Smooth muscle cell (in vitro differentiated cells): ENCODE data around the gene AARSD1. TPM values are rescaled to one million over a fixed set of nuclear protein-coding genes. Genes with fewer than 3 reads are reported as not detected.
"Not testable (repeated sequence)": the region's sequence is repeated elsewhere in the genome, so short reads cannot be mapped to it uniquely, and the experiment has no call there.

ENCODE experiments used
- DNase-seq: peaks from one replicate; lab custom pipeline; 2025; ENCODE audit not compliant: unreplicated experiment; lab: John Stamatoyannopoulos, UW
- H2AFZ ChIP-seq: fragments of 200-600 bp; sonication (generic); 2 replicates; pipeline ENCODE4 v1.6.0; 2016; ENCODE audit warnings: antibody characterized with exemption, low read depth, mild to moderate bottlenecking
- H3F3A ChIP-seq: fragments of 200-600 bp; sonication (generic); 2 replicates; pipeline ENCODE4 v1.6.0; 2017; ENCODE audit warnings: antibody characterized with exemption, low read depth
- H3K27ac ChIP-seq: fragments of 200-600 bp; sonication (generic); 2 replicates; pipeline ENCODE4 v1.5.1; 2016; ENCODE audit warnings: low read depth, mild to moderate bottlenecking
- H3K27me3 ChIP-seq: fragments of 200-600 bp; sonication (generic); 2 replicates; pipeline ENCODE4 v1.6.1; 2016; ENCODE audit warnings: low read depth, mild to moderate bottlenecking
- H3K36me3 ChIP-seq: fragments of 200-600 bp; sonication (generic); 2 replicates; pipeline ENCODE4 v1.5.1; 2016; ENCODE audit warnings: low read depth
- H3K4me1 ChIP-seq: fragments of 200-600 bp; sonication (generic); 2 replicates; pipeline ENCODE4 v1.5.1; 2016; ENCODE audit warnings: low read depth
- H3K4me2 ChIP-seq: fragments of 200-600 bp; sonication (generic); 2 replicates; pipeline ENCODE4 v1.6.0; 2016; ENCODE audit warnings: mild to moderate bottlenecking
- H3K4me3 ChIP-seq: fragments of 200-600 bp; sonication (generic); 2 replicates; pipeline ENCODE4 v1.5.1; 2016; ENCODE audit warnings: mild to moderate bottlenecking
- H3K79me2 ChIP-seq: fragments of 200-600 bp; sonication (generic); 2 replicates; pipeline ENCODE4 v1.6.0; 2016; ENCODE audit warnings: low read depth, mild to moderate bottlenecking
- H3K9ac ChIP-seq: fragments of 200-600 bp; sonication (generic); 2 replicates; pipeline ENCODE4 v1.6.0; 2016; ENCODE audit warnings: low read depth
- H3K9me3 ChIP-seq: fragments of 200-600 bp; sonication (generic); replicated peaks from 2 replicates; pipeline ENCODE4 v1.5.1; 2016; ENCODE audit warnings: low read depth
- H4K20me1 ChIP-seq: fragments of 200-600 bp; sonication (generic); 2 replicates; pipeline ENCODE4 v1.6.0; 2016; ENCODE audit warnings: low read depth
- CTCF ChIP-seq: fragments of 200-600 bp; sonication (generic); IDR thresholded peaks from 2 replicates; pipeline ENCODE4 v1.5.1; 2017; ENCODE audit warnings: borderline replicate concordance, mild to moderate bottlenecking, antibody characterized with exemption; ENCODE audit not compliant: insufficient read depth, poor library complexity, severe bottlenecking
- WGBS: methylation state at CpG from one replicate; pipeline ENCODE4 v1.1.7; 2016; ENCODE audit warnings: low lambda C conversion rate; 5-methylcytosine and 5-hydroxymethylcytosine counted together
- polyA plus RNA-seq: library from polyadenylated mRNA; unstranded; fragments of >200 nt; fragmentation: Nextera tagmentation; extraction: Ambion mirVana; gene quantifications from 2 replicates; pipeline ENCODE4 v1.2.1, GENCODE V29; 2016
- total RNA-seq: library from RNA; depleted of rRNA; stranded (reverse); fragments of >200 nt; gene quantifications from 2 replicates; pipeline ENCODE4 v1.2.3, GENCODE V29; 2014

Gene AARSD1
- total and polyA plus RNA-seq, 2 experiments from 2014 or later, result 22.0 to 48.0 TPM

- Histone ChIP-seq H3K27ac (no peak overlapping the region), H2AFZ (no peak overlapping the region), H3K4me3 (no peak overlapping the region), H3K9ac (no peak overlapping the region), H3K4me2 (no peak overlapping the region), H3K79me2 (no peaks in the 10 kb centered on the region), H3K27me3 (peaks cover 6% of the 10 kb centered on the region), H3F3A (no peaks in the 10 kb centered on the region), H3K36me3 (no peaks in the 10 kb centered on the region), H4K20me1 (no peaks in the 10 kb centered on the region), H3K4me1 (no peaks in the 10 kb centered on the region), H3K9me3 (no peaks in the 10 kb centered on the region)
- no peak for TF ChIP-seq CTCF
- no peak for DNase-seq
- WGBS, result 87% methylated on average over 10 of the region's 10 CpGs
Observed at GRCh38 chr17:42920106-42920900, 44.0 kb downstream of the AARSD1 start.

GRCh38 chr17:42919522-42920077 lies 44.7 kb downstream of the AARSD1 start:
- H3K9me3 ChIP-seq, result not testable (repeated sequence)
- 85% methylated on average over 10 of the region's 10 CpGs for WGBS

GRCh38 chr17:42918902-42919521 lies 45.2 kb downstream of the AARSD1 start:
- no peaks in the 10 kb centered on the region for H3K4me1 ChIP-seq
- no peaks in the 10 kb centered on the region for H3K79me2 ChIP-seq
- TF ChIP-seq CTCF, result no peak
- peaks cover 6% of the 10 kb centered on the region for H3K27me3 ChIP-seq
- H3F3A ChIP-seq, result no peaks in the 10 kb centered on the region
- H3K9me3 ChIP-seq, result no peaks in the 10 kb centered on the region
- H3K27ac ChIP-seq, result no peak overlapping the region
- WGBS, result 79% methylated on average over 3 of the region's 3 CpGs
- no peak for DNase-seq
- no peak overlapping the region for H3K4me3 ChIP-seq
- peak overlapping the region; percentile 9 for H2AFZ ChIP-seq
- no peaks in the 10 kb centered on the region for H3K36me3 ChIP-seq
- H3K4me2 ChIP-seq, result no peak overlapping the region
- H4K20me1 ChIP-seq, result no peaks in the 10 kb centered on the region
- no peak overlapping the region for H3K9ac ChIP-seq

More at GRCh38 chr17:42919522-42920077, 44.7 kb downstream of the AARSD1 start:
- not testable (repeated sequence) for H3K4me3 ChIP-seq, H3K4me1 ChIP-seq, H4K20me1 ChIP-seq, DNase-seq, H3K36me3 ChIP-seq, H3K27me3 ChIP-seq, H3K4me2 ChIP-seq, H2AFZ ChIP-seq, H3F3A ChIP-seq, H3K27ac ChIP-seq, H3K79me2 ChIP-seq, H3K9ac ChIP-seq

- H3K4me1 ChIP-seq, result no peaks in the 10 kb centered on the region
- 64% methylated on average over 8 of the region's 8 CpGs for WGBS
- H3K36me3 ChIP-seq, result no peaks in the 10 kb centered on the region
- H3K9ac ChIP-seq, result no peak overlapping the region
- no peak overlapping the region for H2AFZ ChIP-seq
- H3K79me2 ChIP-seq, result no peaks in the 10 kb centered on the region
- H3F3A ChIP-seq, result no peaks in the 10 kb centered on the region
- H3K27ac ChIP-seq, result no peak overlapping the region
- no peak for DNase-seq
- no peaks in the 10 kb centered on the region for H4K20me1 ChIP-seq
- no peak overlapping the region for H3K4me2 ChIP-seq
- no peak for TF ChIP-seq CTCF
- no peak overlapping the region for H3K4me3 ChIP-seq
- peaks cover 6% of the 10 kb centered on the region for H3K27me3 ChIP-seq
- no peaks in the 10 kb centered on the region for H3K9me3 ChIP-seq
Observed at GRCh38 chr17:42917236-42917603, 47.0 kb downstream of the AARSD1 start.

- H3K9ac ChIP-seq, DNase-seq, H3K27ac ChIP-seq, H3K4me3 ChIP-seq, H3K9me3 ChIP-seq, H3K36me3 ChIP-seq, H3K79me2 ChIP-seq, H4K20me1 ChIP-seq, H3F3A ChIP-seq, H3K27me3 ChIP-seq, H3K4me2 ChIP-seq, H2AFZ ChIP-seq, H3K4me1 ChIP-seq: not testable (repeated sequence)
- 95% methylated on average over 4 of the region's 4 CpGs for WGBS
Observed at GRCh38 chr17:42916388-42917235, 47.6 kb downstream of the AARSD1 start.

DNA sequence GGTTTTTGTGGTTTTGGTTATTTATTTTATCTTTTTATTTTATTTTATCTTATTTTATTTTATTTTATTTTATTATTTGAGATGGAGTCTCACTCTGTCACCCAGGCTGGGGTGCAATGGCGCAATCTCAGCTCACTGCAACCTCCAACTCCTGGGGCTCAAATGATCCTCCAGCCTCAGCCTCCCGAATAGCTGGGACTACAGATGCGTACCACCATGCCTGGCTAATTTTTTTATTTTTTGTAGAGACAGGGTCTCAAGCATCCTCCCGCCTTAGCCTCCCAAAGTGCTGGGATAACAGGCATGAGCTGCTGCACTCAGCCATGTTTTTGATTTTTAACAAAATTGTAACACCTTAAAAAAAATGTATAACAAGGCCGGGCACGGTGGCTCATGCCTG lies 49.0 kb downstream of the AARSD1 start:
- H3K4me1 ChIP-seq, H4K20me1 ChIP-seq, H3K4me2 ChIP-seq, H3K79me2 ChIP-seq, H3K9ac ChIP-seq, DNase-seq, H3K27ac ChIP-seq, H3K9me3 ChIP-seq, H3K4me3 ChIP-seq, H3K36me3 ChIP-seq, H3F3A ChIP-seq, H2AFZ ChIP-seq: not testable (repeated sequence)
- WGBS, result 96% methylated on average over 6 of the region's 6 CpGs
- peaks cover 12% of the 10 kb centered on the region for H3K27me3 ChIP-seq
